HG02943 (cell line): ENCODE results near the gene TBC1D10B.
"Not testable (repeated sequence)": the region's sequence is repeated elsewhere in the genome, so short reads cannot be mapped to it uniquely, and the experiment has no call there.

ENCODE experiments used
- ATAC-seq: cut with Tn5 transposase; IDR thresholded peaks from one replicate; pipeline ENCODE4 v1.9.1; 2021; ENCODE audit warnings: mild to moderate bottlenecking, low read depth, moderate library complexity; ENCODE audit not compliant: unreplicated experiment

TBC1D10B gene

DNA sequence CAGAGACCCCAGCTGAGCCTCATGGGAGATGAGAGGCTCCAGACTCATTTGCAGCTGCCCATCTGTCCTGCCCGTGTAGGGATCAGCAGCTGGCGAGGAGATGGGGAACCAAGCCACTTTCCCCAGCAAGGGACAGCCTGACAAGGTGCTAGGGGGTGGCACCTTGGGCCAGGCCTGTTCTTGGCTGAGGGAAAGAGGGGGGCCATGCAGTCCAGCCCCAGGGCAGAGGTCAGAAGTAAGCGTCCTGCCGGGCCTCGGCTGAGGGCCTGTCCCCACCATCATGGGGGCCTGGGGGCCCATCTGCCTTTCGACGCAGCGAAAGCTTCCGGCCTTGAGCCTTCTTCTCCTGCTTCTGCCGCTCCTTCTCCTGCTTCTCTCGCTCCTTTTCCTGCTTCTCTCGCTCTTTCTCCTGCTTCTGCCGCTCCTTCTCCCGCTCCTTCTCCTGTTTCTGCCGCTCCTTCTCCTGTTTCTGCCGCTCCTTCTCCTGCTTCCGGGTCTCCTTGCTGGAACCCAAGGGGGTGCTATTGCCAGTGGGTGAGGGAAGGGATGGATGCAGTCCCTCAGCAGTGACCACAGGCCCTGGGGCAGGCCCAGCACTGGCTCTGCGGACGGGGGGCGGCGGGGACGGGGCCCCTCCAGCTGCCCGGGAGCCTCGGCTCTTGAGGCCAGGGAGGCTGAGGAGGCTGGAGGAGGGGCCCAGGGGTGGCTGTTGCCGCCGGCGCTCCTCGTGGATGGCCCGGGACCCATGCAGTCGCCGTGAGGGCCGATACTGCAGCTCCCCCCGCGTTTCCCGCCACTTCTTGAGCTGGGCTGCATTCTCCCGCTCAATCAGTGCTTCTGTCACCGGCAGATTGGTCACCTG is 12.3 kb downstream of the TBC1D10B start:
- no peak for ATAC-seq

DNA sequence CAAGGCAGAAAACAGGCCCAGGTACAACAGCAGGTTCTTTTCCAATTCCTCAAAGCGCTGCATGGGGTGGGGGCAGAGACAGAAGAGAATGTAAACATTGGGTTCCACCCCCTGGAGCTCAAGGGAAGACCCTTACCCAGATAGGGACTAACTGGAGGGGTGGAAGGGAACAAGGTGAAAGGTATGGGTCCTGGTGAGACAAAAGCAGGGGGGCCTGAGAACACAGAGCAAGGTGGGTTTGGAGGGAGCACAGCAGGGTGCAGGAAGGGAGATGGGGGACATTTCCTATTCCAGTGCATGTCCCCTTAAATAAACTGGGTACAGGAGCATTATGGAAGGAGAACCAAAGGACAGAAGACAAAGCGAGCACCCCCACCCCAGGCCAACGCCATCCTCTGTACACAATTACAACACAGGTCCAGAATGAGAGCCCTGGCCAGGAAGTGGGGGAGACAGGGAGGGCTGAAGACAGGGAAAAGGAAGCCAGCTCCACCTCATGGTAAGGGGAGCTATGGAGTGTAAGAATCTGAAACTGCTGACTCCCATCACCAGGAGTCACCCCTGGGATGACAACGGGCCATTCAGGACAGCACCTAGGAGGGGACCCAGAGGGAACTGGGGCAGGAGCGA is 13.1 kb downstream of the TBC1D10B start:
- no peak for ATAC-seq

DNA sequence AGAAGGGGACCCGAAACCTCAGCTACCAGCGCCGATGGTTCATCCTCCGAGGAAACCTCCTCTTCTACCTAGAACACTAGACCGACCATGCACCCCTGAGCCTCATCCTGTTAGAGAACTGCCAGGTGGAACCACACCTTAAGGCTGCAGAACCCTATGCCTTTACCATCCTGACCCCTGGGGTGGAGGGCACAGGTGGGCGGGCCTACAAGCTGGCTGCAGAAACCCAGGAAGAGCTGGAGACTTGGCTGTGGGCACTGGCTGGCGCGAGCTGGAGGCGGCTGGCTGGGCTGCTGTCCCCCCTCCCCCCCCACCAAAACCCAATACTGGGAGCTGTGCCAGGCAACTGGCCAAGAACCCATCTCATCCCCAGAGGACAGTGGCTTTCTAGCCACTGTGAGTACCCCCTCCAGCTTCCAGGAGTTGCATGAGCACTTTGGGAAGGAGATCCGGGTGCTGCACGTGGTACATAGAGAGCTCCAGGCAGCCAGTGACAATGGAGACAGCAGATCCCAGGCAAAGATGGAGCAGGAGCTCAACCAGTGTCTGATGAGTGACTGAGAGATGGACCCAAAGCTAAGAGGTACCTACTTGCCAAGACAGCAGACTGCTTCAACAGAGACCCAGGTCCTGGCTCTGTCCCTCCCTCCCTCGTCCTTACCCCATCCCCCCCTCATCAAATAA is 13.8 kb downstream of the TBC1D10B start:
- ATAC-seq, result no peak

DNA sequence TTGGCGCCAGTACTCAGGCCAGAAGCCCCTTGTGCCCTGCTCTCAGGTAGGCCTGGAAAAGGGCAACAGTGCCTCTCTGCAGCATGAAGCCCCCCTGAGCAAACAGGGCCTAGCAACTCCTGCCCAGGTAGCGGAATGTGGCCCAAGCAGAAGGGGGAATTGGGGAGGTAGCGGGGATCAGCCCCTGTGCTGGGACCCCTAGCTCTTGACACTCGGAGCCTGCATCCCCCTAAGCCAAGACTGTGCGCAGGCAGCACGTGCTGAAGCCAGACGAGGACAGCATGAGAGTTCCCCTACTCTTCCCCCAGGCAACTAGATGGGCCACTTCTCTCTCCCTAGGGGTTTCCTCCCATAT is 14.4 kb downstream of the TBC1D10B start:
- no peak for ATAC-seq

DNA sequence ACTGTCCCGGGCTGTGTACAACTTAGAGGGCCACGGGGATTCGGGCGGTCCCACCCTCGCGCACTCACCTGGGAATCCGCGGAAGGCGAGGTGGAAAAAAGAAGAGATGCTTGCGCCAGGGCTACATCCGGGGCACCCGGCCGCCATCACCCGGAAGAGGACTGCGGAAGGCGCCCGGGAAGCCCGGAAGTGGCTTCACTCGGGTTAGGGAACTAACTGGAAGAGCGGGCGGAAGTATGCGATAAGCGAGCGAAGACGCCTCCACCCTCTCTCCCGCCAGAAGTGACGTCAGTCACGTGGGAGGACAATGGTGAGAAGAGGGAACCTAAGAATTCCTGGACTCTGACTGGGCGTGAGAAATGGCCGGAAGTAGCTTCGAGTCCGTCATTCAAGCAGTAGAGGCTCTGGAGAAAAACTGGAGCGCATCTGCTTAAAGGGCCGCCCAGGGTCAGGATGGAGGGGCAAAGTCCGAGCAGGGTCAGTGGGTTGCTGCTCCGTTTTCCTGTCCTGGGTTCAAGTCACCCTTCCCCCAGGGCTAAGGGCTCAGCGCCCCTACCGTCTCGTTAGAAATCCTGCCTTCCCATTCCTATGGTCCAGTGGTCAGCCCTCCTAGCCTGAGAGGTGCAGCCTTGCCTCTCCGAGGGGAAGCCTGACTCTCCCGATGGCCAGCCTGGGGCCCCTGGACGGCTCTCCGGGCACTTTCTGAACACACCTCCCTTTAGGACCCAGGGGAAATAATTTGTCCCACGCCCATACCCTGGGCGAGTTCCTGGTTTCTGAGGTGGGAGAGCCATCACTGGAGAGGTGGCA is 14.9 kb downstream of the TBC1D10B start, which contains the start of gene CD2BP2:
Gene CD2BP2, minus strand, starts transcription at position 165 of the 810 bp plus-strand sequence. CDS start 627 bp downstream, outside the sequence.
- peak; percentile 60 for ATAC-seq

DNA sequence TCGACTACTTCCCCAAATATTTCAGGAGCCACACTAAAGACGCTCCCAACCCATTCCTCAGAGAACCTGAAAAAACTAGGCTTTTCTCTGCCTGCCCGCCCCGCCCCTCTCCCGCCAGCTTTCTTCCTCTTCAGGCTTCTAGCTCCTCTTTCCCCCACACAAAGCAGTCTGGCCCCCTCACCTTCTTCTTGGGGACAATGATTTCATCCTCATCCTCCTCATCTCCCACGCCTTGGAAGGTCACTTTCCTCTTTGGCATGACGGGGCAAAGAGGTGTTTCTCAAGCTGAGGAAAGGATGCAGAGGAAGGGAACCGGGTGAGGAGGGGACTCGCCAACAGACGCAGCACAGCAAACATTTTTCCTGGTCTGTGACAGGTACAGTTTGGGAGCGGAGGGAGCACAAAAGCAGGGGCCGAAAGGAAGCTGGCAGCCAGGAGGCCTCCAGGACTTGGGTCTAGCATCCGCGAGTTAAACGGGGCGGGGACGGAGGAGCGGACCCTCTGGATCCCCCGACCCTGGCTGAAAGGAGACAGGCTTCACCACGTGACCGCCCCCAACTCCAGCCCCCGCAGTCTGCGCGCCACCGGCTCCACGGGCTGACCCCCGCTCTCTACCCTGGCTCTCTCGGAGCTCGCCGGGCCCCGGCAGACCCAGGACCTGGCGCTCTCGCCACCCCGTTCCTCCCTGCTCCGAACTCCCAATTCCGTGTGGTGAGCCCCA is 15.7 kb downstream of the TBC1D10B start:
- ATAC-seq, result no peak

DNA sequence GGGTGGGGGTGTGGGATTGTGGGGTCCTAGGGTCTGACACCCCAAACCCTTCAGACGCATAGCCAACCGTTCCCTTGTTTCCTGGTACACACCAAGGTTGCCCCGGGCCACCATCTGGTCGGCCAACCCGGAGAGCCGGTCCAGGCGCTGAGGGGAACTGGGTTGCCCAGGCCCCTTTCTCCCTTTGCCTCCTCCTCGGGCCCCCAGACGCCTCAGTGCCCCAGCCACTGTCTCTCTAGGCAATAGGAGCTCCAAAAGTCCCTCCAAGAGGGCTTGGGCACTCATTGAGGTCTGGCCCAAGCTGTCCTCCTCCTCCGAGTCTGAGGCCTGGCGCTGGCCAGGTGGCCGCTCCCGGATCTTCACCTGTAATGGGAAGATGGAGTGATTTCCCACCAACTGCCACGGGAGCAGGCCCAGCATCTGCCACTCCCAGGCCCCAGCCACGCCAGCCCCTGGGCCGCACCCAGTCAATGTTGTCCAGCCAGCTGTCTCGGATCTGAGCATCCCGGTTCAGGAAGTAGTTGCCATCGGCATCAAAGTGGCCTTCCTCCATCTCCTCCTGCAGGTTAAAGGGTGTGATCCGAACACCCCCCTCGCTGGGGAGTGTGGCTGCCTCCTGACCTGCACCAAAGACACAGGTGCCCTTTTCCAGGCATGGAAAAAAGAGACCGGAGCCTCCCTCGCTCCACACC is 16.7 kb downstream of the TBC1D10B start:
- no peak for ATAC-seq

DNA sequence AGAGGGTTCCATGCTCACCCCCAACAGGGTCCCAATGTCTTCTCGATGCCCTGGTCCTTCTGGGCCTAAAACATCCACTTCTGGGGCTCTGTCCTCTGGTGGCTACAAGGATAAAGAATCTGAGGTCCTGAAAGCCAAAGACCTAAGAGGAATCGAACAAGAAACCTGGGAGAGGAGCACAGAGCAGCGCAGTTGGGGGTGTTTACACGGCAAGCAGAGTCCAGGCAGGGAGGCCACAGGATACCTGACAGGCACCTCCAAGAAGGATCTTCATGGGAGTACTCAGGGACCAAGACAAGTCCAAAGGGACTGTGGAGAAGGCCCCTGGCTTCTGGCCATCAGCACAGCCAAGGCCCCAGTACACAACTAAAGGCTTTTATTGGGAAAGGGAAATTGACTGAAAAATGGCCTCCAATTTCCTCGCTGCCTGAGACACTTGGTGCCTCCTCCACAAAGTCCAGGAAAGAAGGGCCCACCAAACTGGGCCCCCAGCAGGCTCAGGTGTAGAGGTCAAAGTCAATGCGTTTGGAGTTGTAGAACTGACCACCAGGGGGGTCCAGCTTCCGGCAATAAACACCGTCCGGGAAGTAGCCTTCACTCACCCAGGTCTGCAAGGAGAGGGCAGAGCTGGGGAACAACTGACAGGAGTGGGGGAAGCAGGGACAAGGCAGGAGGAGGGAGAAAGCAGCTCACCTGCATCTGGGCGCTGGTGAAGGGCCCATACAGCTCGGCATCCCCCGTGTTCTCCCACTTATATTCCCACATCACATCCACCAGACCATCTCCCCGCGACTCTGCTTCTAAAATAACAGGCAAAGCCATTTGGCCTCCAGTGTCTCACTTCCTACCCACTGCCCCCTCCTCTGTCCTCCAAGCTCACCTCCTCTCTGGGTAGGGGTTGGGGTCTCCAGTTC is 17.5 kb downstream of the TBC1D10B start:
- no peak for ATAC-seq

DNA sequence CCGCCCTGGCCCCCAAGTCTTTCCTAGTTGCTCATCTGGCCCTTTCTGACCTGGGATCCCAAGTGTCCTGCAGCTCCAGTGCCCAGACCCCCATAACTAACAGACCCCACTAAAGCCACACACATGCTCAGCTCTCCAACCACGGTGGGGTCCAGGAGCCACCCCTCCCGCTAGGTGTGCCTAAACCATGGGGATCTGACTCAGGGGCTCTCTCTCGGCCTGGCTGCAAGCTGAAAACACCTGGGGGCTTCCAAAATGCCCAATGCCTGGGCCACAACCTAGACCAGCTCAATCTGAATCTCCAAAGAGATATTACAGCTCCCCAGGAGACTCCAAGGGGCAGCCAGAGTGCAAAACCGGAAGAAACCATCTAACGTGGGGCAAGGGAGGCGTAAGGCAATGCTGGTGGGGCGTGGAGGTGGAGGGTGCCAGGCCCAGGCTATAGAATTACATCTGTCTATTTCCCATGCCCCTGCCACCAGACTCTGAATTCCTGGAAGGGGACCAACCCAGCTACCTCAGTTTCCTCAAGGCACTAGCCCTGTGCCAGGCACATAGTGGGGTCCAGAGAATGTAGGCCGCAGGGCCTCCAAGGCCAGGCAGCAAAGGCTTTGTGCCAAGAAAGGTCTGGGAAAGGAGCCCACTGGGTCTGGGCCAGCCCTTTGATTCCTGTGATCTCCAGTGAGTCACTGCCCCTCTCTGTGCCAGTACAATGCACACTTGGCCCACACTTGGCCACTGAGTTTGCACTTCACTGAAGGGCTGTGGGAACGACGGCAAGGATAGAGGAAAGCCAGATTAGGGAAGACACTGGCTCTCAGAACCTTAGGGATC is 18.5 kb downstream of the TBC1D10B start:
- no peak for ATAC-seq

DNA sequence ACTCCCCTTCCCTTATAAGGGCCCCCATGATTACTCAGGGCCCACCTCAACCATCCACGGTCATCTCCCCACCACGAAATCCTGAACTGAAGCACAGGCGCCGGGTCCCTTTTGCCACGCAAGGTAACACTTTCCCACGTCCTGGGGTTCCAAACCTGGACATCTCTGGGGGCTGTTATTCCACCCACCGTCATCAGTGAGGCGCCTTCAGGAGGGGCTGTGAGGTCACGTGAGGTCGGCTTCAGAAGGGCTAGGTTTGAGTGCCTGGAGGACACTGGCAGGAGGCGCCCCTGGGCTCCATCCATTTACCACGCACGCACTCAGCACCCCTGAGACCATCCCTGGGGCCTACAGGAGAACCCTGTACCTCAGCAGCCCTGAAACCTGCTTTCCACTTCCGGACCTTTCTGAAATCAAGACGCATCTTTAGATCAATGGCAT is 19.3 kb downstream of the TBC1D10B start:
- no peak for ATAC-seq

DNA sequence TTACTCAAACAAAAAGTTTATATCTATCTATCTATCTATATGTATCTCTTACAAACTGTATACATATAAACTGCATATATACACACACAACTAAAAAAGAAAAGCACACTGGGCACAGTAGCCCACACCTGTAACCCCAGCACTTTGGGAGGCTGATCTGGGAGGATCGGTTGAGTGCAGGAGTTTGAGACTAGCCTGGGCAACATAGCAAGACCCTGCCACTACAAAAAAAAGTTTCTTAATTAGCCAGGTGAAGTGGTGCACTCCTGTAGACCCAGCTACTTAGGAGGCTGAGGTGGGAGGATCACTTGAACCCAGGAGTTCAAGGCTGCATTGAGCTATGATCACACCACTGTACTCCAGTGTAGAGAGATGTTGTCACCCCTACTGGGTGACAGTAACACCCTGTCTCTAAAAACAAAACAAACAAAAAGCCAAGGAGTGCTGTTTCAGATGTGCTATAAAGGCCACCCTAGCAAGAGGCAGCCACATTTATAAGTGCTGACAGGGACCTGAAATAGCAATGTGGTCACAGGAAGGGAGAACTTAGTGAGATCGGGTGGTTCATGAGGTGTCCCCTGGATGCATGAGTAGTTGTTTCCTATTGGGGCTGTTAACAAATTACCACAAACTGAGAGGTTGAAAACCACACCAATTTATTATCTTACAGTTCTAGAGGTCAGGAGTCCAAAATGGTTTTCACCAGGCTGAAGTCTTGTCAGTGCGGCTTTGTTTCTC is 20.0 kb downstream of the TBC1D10B start:
- ATAC-seq, result no peak

DNA sequence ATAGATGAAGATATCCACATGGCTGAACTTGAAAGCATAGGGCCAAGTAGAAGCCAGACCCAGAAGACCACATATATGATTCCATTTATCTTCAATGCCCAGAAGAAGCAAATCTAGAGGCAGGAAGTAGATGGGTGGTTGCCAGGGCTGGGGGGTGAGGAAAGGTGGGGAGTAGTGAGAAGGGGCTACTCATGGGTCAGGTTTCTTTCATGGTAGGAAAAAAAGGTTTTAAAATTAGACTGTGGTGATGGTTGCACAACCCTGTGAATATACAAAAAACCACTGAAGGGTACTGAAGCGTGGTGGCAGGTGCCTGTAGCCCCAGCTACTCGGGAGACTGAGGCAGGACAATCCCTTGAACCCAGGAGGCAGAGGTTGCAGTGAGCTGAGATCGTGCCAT is 20.6 kb downstream of the TBC1D10B start:
- ATAC-seq, result no peak

DNA sequence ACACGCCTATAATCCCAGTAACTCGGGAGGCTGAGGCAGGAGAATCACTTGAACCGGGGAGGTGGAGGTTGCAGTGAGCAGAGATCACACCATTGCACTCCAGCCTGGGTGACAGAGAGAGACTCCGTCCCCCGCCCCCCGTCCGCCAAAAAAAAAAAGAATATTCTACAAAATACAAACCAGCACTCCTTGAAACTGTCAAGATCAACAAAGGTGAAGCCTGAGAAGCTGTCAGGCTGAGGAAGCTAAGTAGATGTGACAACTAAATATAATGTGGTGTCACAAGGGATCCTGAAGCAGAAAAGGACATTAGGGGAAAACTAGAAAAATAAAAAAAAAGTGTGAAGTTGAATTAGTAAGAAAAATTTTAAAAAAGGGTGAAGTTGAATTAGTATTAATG is 21.4 kb downstream of the TBC1D10B start:
- no peak for ATAC-seq

DNA sequence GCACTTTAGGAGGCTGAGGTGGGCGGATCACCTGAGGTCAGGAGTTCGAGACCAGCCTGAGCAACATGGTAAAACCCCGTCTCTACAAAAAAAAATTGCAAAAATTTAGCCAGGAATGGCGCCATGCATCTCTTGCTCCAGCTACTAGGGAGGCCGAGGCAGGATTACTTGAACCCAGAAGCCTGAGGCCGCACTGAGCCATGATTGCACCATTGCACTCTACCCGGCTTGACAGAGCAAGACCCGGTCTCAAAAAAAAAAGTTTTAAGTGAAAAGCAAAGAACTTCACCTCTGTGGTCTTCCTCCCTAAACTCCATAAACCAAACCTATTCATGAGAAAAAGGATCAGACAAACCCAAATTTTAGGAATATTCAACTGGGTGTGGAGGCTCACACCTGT is 22.2 kb downstream of the TBC1D10B start:
- ATAC-seq, result no peak

DNA sequence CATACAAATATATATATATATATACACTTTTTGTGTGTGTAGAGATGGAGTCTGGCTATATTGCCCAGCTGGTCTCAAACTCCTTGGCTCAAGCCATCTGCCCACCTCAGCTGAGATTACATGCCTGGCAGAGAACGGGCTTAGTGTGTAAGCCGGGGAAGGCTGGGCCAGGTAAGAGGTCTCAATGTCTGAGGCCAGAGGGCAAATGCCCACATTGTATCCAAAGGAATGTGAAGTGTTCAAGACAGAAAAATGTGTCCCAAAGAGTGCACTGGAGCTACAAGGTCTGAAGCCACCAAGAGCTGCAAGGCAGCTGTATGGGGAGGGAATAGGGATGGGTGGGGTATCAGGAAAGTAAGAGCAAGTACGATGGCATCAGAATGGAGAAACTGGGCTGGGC is 24.0 kb downstream of the TBC1D10B start:
- ATAC-seq, result no peak

DNA sequence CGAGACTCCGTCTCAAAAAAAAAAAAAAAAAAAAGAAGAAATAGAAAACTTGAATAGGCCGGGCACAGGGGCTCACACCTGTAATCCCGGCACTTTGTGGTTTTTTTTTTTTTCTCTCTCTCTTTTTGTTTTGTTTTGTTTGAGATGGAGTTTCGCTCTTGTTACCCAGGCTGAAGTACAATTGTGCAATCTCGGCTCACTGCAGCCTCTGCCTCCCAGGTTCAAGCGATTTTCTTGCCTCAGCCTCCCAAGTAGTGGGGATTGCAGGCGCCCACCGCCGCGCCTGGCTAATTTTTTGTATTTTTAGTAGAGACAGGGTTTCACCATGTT is 26.8 kb downstream of the TBC1D10B start:
- not testable (repeated sequence) for ATAC-seq
